GM21528 (cell line): ENCODE measurements around the gene POLR1A.

Source experiments
- ATAC-seq: cut with Tn5 transposase; IDR thresholded peaks from one replicate; pipeline ENCODE4 v1.9.1; 2021; ENCODE audit warnings: mild to moderate bottlenecking, moderate library complexity; ENCODE audit not compliant: unreplicated experiment, low FRiP score

POLR1A gene

GRCh38 chr2:86097913-86098312 is 7.8 kb downstream of the POLR1A start:
- ATAC-seq: no peak

GRCh38 chr2:86097114-86097896 is 8.4 kb downstream of the POLR1A start:
- no peak for ATAC-seq

GRCh38 chr2:86094229-86094628 is 11.5 kb downstream of the POLR1A start:
- ATAC-seq: no peak

GRCh38 chr2:86087936-86088850 is 17.5 kb downstream of the POLR1A start:
- no peak for ATAC-seq

- no peak for ATAC-seq
Observed at GRCh38 chr2:86082756-86083155, 22.9 kb downstream of the POLR1A start.

- ATAC-seq: no peak
Observed at GRCh38 chr2:86081724-86082123, 24.0 kb downstream of the POLR1A start.

- ATAC-seq: peak; percentile 64
Observed at GRCh38 chr2:86079981-86080911, 25.4 kb downstream of the POLR1A start.

GRCh38 chr2:86078774-86079545 is 26.7 kb downstream of the POLR1A start:
- no peak for ATAC-seq

GRCh38 chr2:86075886-86076285 is 29.8 kb downstream of the POLR1A start:
- no peak for ATAC-seq

- no peak for ATAC-seq
Observed at GRCh38 chr2:86074811-86075210, 30.9 kb downstream of the POLR1A start.

GRCh38 chr2:86074256-86074655 is 31.4 kb downstream of the POLR1A start:
- ATAC-seq: no peak

- no peak for ATAC-seq
Observed at GRCh38 chr2:86073225-86073624, 32.5 kb downstream of the POLR1A start.

GRCh38 chr2:86072271-86072858 is 33.3 kb downstream of the POLR1A start:
- peak; percentile 58 for ATAC-seq

GRCh38 chr2:86070868-86071267 is 34.8 kb downstream of the POLR1A start:
- ATAC-seq: no peak

GRCh38 chr2:86069783-86070339 is 35.8 kb downstream of the POLR1A start:
- ATAC-seq: no peak

GRCh38 chr2:86069091-86069685 is 36.5 kb downstream of the POLR1A start:
- ATAC-seq: no peak

- no peak for ATAC-seq
Observed at GRCh38 chr2:86068648-86069047, 37.0 kb downstream of the POLR1A start.

GRCh38 chr2:86068136-86068588 is 37.5 kb downstream of the POLR1A start:
- ATAC-seq: no peak

- no peak for ATAC-seq
Observed at GRCh38 chr2:86066915-86067314, 38.8 kb downstream of the POLR1A start.
